HUES6 (cell line): Measurements from ENCODE around the gene ARMCX2.

Source experiments
- H3K27ac ChIP-seq: 2 replicates; pipeline ENCODE4 v1.7.0; 2013; ENCODE audit warnings: low read depth, mild to moderate bottlenecking, low read length, inconsistent platforms
- H3K27me3 ChIP-seq: 2 replicates; pipeline ENCODE4 v1.6.1; 2013; ENCODE audit warnings: low read length; ENCODE audit not compliant: control insufficient read depth, insufficient read depth
- H3K36me3 ChIP-seq: 2 replicates; pipeline ENCODE4 v1.6.1; 2013; ENCODE audit warnings: low read length; ENCODE audit not compliant: control insufficient read depth, insufficient read depth
- H3K4me1 ChIP-seq: 2 replicates; pipeline ENCODE4 v1.6.1; 2013; ENCODE audit warnings: low read length; ENCODE audit not compliant: control insufficient read depth, insufficient read depth
- H3K4me3 ChIP-seq: 2 replicates; pipeline ENCODE4 v1.5.1; 2013; ENCODE audit warnings: low read depth, low read length
- H3K9ac ChIP-seq: one replicate; pipeline ENCODE4 v1.6.1; 2013; ENCODE audit warnings: mild to moderate bottlenecking, low read length
- H3K9me3 ChIP-seq: 2 replicates; pipeline ENCODE4 v1.6.1; 2013; ENCODE audit warnings: low read depth, low read length; ENCODE audit not compliant: control insufficient read depth, insufficient read depth

ARMCX2 gene

DNA sequence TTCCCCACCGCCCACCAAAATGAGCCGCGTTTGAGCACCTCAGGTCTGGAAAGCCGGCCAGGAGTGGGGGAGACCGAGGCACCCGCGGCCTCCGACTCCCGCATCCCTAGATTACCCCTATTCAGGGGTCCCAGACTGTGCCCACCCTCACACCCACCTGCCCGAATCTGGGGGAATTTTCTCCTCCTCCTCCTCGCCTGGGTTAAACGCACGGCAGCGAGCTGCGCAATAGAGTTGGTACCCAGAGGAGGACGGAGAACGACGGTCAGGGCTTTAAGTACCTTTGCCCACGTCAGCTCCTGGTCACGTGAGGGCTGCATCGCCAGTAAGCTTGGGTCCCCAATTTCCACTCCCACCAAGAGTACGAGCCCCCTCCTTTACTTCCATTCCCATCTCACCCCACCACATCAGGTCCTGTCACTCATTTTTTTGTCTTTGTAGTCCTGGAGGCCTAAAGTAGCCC is at the start of gene ARMCX2:
ARMCX2 (minus strand) TSS at position 250 of the 463 bp plus-strand sequence. CDS start 2,262 bp downstream, outside the sequence.
- H3K9me3 ChIP-seq: no peaks in the 10 kb centered on the region
- peak within 1 kb of the TSS; percentile 84 for H3K27ac ChIP-seq
- peak within 1 kb of the TSS; percentile 89 for H3K9ac ChIP-seq
- peaks cover 6% of the 10 kb centered on the region; the same call in 1 of the 2 replicates for H3K27me3 ChIP-seq
- H3K4me3 ChIP-seq: peak within 1 kb of the TSS; percentile 98
- H3K36me3 ChIP-seq: peaks cover 28% of the 10 kb centered on the region
- H3K4me1 ChIP-seq: peaks cover 6% of the 10 kb centered on the region; the same call in 1 of the 2 replicates

GRCh38 chrX:101709384-101709783 is 49.7 kb upstream of the ARMCX2 start:
- H3K36me3 ChIP-seq: no peaks in the 10 kb centered on the region
- no peaks in the 10 kb centered on the region for H3K4me1 ChIP-seq
- no peak overlapping the region for H3K4me3 ChIP-seq
- no peaks in the 10 kb centered on the region for H3K27me3 ChIP-seq
- H3K27ac ChIP-seq: no peak overlapping the region
- H3K9me3 ChIP-seq: no peaks in the 10 kb centered on the region
- no peak overlapping the region for H3K9ac ChIP-seq

DNA sequence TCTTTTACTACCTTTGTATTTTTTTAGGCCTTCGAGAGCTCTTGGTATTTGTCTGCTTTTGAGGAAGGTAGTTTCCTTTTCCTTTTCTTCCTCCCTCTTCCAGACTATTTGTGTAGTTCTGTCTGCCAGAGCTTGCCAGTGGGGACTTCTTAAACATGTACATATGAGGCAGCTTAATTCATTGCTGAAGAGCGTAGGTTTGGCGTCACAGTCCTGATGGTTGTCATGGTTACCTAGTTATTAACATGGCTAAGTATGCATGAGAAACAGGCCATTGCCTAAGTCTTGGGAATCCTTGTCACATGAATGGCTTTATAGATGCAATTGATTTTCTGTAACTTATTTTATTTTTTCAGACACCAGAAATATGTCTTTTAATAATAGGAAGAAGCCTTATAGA is 48.5 kb upstream of the ARMCX2 start:
- H3K9me3 ChIP-seq: no peaks in the 10 kb centered on the region
- no peak overlapping the region for H3K9ac ChIP-seq
- H3K27me3 ChIP-seq: no peaks in the 10 kb centered on the region
- H3K36me3 ChIP-seq: no peaks in the 10 kb centered on the region
- H3K27ac ChIP-seq: no peak overlapping the region
- no peaks in the 10 kb centered on the region for H3K4me1 ChIP-seq
- no peak overlapping the region for H3K4me3 ChIP-seq

DNA sequence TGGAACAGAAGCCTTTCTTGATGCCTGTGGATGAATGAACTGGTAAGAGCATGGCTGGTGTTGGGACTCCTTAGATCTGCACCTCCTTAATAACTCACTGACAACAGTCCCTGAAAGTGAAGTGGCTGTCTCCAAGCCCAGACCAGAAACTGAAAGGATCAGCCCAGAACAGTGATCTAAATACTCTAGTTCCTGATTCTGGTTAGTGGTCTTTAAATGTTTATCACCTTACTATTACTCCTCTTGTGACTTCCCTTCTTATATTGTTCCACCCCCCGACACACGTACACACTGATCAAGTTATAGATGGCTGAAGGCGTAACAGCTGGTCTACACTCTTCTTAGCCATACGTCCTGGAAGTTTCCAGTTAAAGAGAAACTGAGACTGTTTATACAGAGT is 33.8 kb upstream of the ARMCX2 start:
- Histone ChIP-seq H3K36me3 (no peaks in the 10 kb centered on the region), H3K9ac (no peak overlapping the region), H3K4me3 (no peak overlapping the region), H3K27ac (no peak overlapping the region), H3K4me1 (peaks cover 4% of the 10 kb centered on the region), H3K9me3 (no peaks in the 10 kb centered on the region), H3K27me3 (no peaks in the 10 kb centered on the region; the same call in 1 of the 2 replicates)

DNA sequence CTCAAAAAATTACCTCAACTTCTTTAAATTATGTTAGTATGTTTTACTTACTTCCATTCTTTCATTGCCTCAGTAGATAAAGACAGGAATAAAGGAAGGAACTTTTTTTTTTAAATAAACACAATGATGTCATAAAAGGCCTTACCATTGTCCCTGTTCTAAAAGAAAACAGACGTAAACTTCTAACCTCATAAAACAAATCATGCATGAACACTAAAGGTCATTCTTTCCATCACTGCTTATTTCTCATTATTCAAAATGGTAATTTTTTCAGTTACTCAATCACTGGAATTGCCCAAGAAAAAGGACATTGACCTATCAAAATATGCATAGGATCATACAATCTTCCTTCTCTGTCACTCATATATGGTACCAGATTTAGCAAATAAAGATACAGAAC is 32.2 kb upstream of the ARMCX2 start:
- Histone ChIP-seq H3K36me3 (no peaks in the 10 kb centered on the region), H3K9ac (no peak overlapping the region), H3K4me1 (peaks cover 16% of the 10 kb centered on the region), H3K9me3 (no peaks in the 10 kb centered on the region), H3K4me3 (no peak overlapping the region), H3K27me3 (no peaks in the 10 kb centered on the region; the same call in 1 of the 2 replicates), H3K27ac (no peak overlapping the region)

- Histone ChIP-seq H3K4me3 (no peak overlapping the region), H3K9me3 (no peaks in the 10 kb centered on the region), H3K9ac (no peak overlapping the region), H3K27ac (no peak overlapping the region), H3K36me3 (no peaks in the 10 kb centered on the region), H3K4me1 (peaks cover 32% of the 10 kb centered on the region), H3K27me3 (no peaks in the 10 kb centered on the region; the same call in 1 of the 2 replicates)
Measured at GRCh38 chrX:101686574-101686973, 26.9 kb upstream of the ARMCX2 start.

- H3K4me1 ChIP-seq: peaks cover 32% of the 10 kb centered on the region
- H3K27me3 ChIP-seq: no peaks in the 10 kb centered on the region; the same call in 1 of the 2 replicates
- no peaks in the 10 kb centered on the region for H3K9me3 ChIP-seq
- H3K4me3 ChIP-seq: no peak overlapping the region
- no peak overlapping the region for H3K27ac ChIP-seq
- no peaks in the 10 kb centered on the region for H3K36me3 ChIP-seq
- no peak overlapping the region for H3K9ac ChIP-seq
Measured at GRCh38 chrX:101685923-101686322, 26.3 kb upstream of the ARMCX2 start.

GRCh38 chrX:101682723-101683122 is 23.1 kb upstream of the ARMCX2 start:
- no peaks in the 10 kb centered on the region for H3K9me3 ChIP-seq
- H3K4me1 ChIP-seq: peaks cover 20% of the 10 kb centered on the region
- no peak overlapping the region for H3K27ac ChIP-seq
- no peak overlapping the region for H3K9ac ChIP-seq
- H3K36me3 ChIP-seq: no peaks in the 10 kb centered on the region
- H3K4me3 ChIP-seq: no peak overlapping the region
- H3K27me3 ChIP-seq: no peaks in the 10 kb centered on the region; the same call in 1 of the 2 replicates

- Histone ChIP-seq H3K9me3 (no peaks in the 10 kb centered on the region), H3K9ac (no peak overlapping the region), H3K36me3 (no peaks in the 10 kb centered on the region), H3K4me1 (peaks cover 6% of the 10 kb centered on the region; the same call in 1 of the 2 replicates), H3K27me3 (no peaks in the 10 kb centered on the region; the same call in 1 of the 2 replicates), H3K4me3 (no peak overlapping the region), H3K27ac (no peak overlapping the region)
Measured at GRCh38 chrX:101677028-101677427, 17.4 kb upstream of the ARMCX2 start.

- H3K9ac ChIP-seq: no peak overlapping the region
- H3K36me3 ChIP-seq: no peaks in the 10 kb centered on the region
- no peaks in the 10 kb centered on the region for H3K9me3 ChIP-seq
- peaks cover 6% of the 10 kb centered on the region; the same call in 1 of the 2 replicates for H3K4me1 ChIP-seq
- no peak overlapping the region for H3K4me3 ChIP-seq
- no peaks in the 10 kb centered on the region; the same call in 1 of the 2 replicates for H3K27me3 ChIP-seq
- H3K27ac ChIP-seq: no peak overlapping the region
Measured at GRCh38 chrX:101676571-101676970, 16.9 kb upstream of the ARMCX2 start.

DNA sequence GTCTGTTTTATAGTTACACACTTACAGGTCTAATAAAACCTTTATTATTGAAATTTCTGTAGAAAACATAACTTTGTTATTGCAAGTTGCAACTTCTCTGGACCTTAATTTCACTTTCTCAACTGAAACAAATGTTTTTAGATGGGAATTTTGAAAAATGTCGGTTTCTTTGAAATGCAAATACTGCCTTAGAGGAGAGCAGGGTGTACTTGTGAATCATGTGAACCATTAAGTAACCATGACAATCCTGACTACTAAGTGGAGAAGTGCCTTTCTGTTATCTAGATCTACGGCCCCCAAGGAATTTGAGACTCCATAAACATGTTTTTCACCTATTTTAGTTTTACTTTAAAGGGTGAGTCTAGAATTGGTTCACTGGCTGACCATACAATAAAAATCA is 8.5 kb upstream of the ARMCX2 start:
- Histone ChIP-seq H3K4me3 (no peak overlapping the region), H3K9ac (no peak overlapping the region), H3K27ac (no peak overlapping the region), H3K4me1 (peaks cover 15% of the 10 kb centered on the region), H3K9me3 (0 out of 2 replicates have a peak, but pooled peaks cover 3% of the 10 kb centered on the region), H3K36me3 (no peaks in the 10 kb centered on the region), H3K27me3 (peaks cover 9% of the 10 kb centered on the region; the same call in 1 of the 2 replicates)
